ENCODE measurements around the gene ENHO.

DNA sequence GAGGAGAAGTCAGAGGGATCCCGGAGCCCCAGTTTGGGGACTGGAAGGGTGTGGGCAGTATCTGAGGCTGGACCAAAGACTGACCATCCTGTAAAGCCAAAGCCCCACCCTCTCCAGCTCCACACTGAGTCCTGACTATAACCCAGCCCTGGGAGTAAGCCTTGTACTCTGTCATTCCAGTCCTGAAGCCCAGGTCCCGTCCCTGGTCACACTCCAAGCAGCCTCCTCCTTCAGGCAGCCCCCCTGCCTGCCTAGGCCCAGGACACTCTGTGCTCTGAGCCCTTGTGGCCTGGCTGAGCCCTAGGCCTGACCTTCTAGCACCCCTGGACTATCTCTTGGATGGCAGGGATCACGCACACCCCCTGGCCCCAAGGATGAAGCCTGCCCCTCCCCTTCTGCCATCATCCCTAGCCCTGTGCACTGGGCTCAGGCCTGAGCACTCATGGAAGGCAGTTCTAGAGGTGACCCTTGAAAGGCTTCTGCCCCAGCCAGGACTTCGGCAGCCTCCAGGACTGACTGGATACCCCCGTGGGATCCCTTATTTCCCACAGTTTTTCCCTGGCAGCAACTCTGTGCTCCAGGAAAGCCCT is 28.0 kb upstream of the ENHO start:
- TF ChIP-seq, protein P1, sequence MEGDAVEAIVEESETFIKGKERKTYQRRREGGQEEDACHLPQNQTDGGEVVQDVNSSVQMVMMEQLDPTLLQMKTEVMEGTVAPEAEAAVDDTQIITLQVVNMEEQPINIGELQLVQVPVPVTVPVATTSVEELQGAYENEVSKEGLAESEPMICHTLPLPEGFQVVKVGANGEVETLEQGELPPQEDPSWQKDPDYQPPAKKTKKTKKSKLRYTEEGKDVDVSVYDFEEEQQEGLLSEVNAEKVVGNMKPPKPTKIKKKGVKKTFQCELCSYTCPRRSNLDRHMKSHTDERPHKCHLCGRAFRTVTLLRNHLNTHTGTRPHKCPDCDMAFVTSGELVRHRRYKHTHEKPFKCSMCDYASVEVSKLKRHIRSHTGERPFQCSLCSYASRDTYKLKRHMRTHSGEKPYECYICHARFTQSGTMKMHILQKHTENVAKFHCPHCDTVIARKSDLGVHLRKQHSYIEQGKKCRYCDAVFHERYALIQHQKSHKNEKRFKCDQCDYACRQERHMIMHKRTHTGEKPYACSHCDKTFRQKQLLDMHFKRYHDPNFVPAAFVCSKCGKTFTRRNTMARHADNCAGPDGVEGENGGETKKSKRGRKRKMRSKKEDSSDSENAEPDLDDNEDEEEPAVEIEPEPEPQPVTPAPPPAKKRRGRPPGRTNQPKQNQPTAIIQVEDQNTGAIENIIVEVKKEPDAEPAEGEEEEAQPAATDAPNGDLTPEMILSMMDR (IDR thresholded peaks at IDR 0.05 in 8 of 11, conservative IDR thresholded peaks at IDR 0.05 in 3 of 11) = no peak
- no peak for TF ChIP-seq POLR2A (IDR thresholded peaks at IDR 0.05)
- TF ChIP-seq POLR2AphosphoS5 (IDR thresholded peaks at IDR 0.05) = no peak
